ENCODE results near the gene OR2Z1.

The OR2Z1 gene

DNA sequence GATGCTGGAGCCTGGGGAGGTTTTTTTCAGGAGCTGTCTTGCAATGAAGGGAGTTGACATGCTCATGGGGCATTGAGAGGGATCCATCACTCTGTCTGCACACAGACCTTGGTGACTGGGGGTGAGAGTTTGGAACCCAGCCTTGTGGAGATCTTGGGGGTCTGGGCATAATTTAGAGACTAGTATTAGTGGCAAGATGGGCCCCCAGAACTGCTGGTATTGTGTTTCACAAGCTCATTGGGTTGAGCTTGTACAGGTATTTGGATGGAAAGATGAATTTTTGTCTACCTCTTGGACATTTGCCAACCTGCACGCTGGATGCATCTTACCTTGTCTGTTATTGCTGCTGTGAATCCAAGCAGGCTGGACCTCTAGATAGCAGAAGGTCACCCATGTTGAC, at the start of gene OR2Z1:
OR2Z1 (plus strand) TSS at position 301 of the 400 bp plus-strand sequence. CDS start 9,395 bp downstream, outside the sequence.
- no peak for DNase-seq

DNA sequence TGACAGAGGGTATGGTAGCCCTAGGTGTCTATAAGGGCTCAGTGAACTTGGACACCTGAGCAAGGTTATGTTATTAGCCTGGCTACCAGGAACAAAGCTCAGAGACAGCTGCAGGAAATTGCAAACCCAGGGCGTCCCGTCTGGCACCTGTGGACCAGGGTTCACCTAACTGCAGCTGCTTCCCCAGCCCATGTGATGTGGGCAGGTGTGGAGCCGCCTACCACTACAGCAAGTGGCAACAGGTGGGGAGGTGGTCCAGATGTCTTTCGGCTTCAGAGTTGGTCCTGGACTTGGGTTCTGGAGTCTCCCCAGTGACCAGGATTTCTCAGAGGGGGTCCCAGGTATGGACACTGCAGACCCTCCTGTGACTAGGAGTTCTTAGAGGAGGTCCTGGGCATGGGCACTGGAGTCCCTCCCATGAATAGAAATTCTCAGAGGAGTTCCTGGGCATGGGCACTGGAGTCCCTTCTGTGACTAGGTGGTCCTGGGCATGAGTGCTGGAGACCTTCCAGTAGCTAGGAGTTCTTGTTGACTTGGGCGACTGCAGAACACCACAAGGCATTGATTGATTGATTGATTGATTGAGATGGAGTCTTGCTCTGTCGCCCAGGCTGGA, 48.0 kb upstream of the OR2Z1 start:
- DNase-seq = no peak

DNA sequence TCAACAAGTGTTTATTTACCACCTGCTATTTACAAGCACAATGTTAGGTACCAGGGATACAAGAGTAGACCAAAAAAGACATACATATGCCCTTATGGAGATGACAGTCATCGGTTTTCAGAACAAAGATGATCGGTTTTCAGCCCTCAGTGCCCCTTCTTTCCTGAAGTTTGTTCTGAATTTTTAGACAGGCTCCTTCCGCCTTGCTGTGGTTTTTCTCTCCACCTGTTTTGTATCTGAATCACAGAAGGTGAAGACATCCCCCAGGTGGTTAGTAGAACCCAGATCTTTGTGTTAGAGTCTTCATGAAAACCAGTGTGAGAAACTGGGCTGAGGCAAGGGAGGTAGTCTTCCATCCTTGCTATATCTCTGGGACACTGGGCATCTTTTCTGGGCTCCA, 46.4 kb upstream of the OR2Z1 start:
- DNase-seq = no peak

DNA sequence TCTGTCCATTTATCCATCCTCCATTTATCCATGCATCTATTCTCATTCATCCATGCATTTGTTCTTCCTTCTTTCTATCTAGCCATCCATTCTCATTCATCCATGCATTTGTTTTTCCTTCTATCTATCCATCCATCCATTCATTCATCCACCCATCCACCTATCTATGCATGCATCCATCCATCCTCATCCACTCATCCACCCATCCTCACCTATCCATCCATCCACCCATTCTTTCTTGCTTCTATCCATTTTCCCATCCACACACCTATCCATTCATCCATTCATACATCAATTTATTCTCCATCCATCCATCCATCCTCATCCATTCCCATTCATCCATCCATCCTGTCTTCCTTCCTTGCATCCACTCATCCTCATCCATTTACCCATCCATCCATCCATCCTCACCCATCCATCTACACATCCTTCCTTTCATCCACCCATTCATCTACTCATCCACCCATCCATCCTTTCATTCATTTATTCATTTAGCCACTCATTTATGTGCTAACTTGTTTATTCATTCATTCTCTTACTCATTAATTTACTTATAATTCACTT, 43.1 kb upstream of the OR2Z1 start:
- DNase-seq = no peak

DNA sequence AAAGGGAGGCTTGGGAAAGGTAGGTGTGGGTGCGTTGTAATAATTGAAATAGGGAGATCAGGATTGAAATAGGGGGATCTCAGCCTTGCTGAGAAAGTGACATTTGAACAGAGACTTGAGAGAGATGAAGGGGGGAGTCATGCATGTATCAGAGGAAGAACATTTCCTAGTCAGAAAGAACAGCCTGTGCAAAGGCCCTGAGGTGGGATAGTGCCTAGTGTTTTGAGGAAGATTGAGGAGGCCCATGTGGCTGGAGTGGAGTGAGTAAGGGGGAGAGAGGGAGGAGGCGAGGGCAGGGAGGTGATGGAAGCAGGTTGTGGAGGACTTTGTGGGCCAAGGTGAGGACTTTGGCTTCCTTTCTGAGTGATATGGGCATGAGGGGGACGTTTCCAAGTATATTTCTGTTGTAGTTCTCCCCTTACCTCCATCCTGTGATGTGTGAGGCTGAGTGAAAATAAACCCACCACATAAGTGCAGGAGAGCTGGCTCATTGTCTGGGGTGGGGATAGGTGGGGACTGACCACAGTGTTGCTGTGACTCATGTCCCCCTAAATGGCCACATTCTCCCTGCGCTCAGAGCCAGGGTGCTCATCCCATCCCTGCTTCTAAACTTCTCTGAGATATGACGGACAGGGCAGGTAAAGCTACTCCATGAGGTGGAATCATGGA, 40.6 kb upstream of the OR2Z1 start:
- DNase-seq = no peak

DNA sequence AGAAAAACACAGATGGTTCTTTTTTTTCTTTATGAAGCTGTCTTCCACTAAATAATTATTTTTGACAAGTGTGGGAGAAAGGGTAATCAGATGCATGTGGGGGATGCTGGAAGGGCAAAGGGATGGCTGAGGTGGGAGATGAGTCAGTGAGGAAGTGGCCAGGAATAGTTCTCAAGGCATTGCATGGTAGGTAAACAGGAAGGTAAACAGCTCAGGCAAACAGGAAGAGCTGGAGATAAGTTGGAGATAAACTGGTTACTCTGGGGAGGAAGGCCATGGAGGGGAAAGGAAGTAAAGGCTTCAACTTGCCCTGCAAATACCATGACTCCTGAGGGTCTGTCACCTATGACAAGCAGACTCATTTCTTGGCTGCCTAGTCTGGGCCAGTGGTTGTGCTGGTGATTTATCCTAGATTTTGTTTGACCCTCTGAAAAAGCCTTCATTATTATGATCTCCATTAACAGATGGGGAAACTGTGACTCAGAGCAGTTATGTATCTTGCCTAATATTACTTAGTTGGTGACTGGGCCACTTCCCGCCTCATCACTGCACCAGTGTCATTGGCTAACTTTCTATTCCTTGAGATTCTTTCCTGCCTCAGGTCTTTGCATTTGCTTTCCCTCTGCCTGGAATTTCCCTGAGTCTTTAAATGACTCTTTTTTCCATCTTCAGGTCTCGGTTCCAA, 39.9 kb upstream of the OR2Z1 start:
- no peak for DNase-seq

DNA sequence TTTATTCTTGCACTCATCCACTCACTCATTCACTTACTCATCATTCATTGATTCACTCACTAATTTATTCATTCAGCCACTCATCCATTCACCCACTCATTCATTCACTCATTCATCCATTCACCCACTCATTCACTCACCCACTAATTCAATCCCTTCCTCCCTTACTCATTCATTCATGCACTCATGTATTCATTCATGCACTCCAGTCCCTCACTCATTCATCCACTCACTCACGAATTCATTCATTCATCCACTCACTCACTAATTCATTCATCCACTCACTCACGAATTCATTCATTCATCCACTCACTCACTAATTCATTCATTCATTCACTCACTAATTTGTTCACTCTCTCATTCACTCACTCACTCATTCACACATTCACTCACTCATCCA, 39.0 kb upstream of the OR2Z1 start:
- no peak for DNase-seq

GRCh38 chr19:8682931-8683330, 38.5 kb upstream of the OR2Z1 start:
- no peak for DNase-seq

GRCh38 chr19:8684001-8684902, 37.2 kb upstream of the OR2Z1 start:
- DNase-seq = no peak

DNA sequence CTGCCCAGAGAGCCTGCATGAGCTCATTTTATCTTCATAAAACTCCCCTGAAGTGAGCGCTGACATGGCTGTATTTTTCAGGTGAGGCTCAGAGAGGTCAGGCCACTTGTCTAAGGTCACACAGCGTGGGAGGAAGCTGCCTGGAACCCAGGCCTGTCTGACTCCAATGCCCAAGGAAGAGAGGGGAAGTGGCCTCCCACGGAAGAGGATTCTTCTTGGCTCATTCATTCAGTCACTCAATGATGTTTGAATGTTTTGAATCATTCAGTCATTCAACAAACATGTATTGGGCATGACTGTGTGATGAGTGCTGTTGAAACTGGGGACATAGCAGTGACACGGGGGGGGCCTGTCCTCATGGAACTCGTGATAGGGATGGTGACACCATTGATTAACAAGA, 34.9 kb upstream of the OR2Z1 start:
- no peak for DNase-seq

DNA sequence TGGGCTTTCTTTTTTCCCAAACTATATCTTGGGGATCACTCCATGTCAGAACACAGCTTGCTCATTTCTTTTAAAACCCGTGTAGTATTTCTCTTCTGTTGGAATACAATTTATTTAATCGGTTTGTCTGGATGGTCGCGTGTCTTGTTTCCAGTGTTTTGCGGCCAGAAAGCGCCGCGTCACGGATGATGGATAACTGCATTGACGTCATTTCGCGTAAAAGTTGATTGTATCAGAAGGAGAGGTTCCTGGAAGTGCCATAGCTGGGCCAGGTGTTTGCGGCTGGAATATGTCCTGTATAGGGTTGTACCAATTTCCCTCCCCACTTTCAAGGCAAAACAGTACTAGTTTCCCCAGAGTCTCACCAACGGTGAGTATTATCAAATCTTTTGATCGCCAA, 32.5 kb upstream of the OR2Z1 start:
- DNase-seq = peak; percentile 89

GRCh38 chr19:8690753-8691539, 30.5 kb upstream of the OR2Z1 start:
- no peak for DNase-seq

- no peak for DNase-seq
Observed at GRCh38 chr19:8695501-8695900, 25.9 kb upstream of the OR2Z1 start.

DNA sequence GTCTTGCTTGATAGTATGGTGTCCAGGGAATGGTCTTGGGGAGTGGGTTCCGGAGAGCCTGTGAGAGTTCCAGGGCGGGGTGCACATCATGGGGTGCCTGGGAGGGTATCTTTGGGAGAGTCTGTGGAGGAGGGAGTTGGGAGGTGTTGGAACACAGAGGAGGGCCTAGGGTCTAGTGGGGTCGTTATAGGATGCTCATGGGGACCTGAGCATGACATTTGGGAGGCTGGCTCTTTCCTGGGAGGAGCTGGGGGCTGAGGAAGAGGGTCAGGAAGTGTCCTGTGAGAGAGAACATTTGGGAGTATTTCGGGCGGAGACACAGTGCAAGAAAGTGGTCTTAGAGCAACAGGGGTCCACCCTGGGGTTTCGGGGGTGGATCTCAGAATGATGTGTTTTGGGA, 25.5 kb upstream of the OR2Z1 start:
- DNase-seq = no peak

GRCh38 chr19:8696993-8697392, 24.4 kb upstream of the OR2Z1 start:
- DNase-seq = no peak

GRCh38 chr19:8697671-8698432, 23.6 kb upstream of the OR2Z1 start:
- no peak for DNase-seq

GRCh38 chr19:8698433-8699063, 22.9 kb upstream of the OR2Z1 start, which contains the start of gene ACTL9:
Gene ACTL9, minus strand, starts transcription at chr19:8698795. Its CDS starts 94 bp downstream, at chr19:8698701.
- DNase-seq = no peak

GRCh38 chr19:8699908-8700307, 21.5 kb upstream of the OR2Z1 start:
- no peak for DNase-seq

- DNase-seq = no peak
Observed at GRCh38 chr19:8700956-8701355, 20.5 kb upstream of the OR2Z1 start.

- DNase-seq = no peak
Observed at GRCh38 chr19:8702350-8702749, 19.1 kb upstream of the OR2Z1 start.

DNA sequence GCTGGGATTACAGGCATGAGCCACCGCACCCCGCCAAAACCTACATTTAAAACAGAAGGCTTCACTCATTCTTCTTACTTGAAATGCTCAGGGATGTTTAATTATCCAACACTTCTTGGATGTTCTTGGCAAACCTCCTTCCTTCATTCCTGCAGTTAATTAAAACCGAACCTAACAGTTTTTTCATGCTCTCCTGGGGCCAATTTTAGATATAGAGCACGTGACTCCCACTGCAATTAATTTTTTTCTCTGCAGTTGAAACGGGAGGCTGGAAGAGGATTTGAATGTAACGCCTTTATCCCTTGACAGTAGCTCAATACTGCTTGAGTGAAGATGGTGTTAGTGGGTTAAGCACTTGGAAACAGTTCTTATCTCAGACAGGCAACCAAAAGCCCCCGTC, 18.2 kb upstream of the OR2Z1 start:
- DNase-seq = no peak
